ENCODE results near the gene LTF.
"Not testable (repeated sequence)": the region's sequence is repeated elsewhere in the genome, so short reads cannot be mapped to it uniquely, and the experiment has no call there.

LTF gene

GRCh38 chr3:46395766-46396530 lies 68.8 kb downstream of the LTF start:
- DNase-seq (ENCODE audit: low read depth in 2 of 2): no peak

GRCh38 chr3:46395210-46395661 lies 69.5 kb downstream of the LTF start:
- no peak for DNase-seq (ENCODE audit: low read depth in 2 of 2)

DNA sequence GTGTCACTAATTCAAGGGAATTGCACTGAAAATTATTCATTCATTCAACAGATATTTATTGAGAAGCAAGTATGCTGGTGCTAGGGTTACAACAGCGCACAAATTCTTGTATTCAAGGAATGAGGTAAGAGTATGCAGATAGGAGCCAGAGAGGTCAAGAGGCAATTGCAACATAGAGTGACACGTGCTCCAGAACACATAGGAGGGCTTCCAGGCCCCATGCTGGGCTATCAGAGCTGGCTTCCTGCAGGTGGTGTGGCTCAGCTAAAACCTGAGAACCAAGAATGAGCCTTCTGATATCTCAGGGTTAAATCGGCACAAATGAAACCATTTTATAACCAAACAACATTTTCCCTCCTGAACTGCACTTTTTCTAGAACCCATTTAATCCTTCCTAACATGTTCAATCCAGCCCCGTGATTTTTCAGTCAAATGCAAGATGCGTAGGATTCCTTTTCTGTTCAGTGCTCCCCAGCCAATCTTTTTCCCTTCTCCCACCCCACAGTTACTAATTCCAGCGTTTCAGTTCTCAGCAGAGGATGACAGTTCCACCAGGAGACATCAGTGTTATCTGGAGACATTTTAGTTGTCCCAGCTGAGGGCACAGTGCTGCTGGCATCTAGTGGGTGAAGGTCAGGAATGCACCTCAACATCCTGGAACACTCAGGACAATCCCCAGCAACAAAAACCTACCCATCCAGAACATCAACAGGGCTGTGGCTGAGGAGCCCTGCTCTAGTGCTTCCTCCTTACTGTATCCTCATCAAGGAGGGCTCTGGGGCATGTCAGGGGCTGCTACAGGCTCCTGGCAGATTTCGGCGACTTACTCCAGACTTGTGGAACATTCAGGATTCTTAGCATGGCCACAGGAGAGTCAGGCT lies 70.9 kb downstream of the LTF start:
- DNase-seq (ENCODE audit: low read depth in 2 of 2): no peak

DNA sequence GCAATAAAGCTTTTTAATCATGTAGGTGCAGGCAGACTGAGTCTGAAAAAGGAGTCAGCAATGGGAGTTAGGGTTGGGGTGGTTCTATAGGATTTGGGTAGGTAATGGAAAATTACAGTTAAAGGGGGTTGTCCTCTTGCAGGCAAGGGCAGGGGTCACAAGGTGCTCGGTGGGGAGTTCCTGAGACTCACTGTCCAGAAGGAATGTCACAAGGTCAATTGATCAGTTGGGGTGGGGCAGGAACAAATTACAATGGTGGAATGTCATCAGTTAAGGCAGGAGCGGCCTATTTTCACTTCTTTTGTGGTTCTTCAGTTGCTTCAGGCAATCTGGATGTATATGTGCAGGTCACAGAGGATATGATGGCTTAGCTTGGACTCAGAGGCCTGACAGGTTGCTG lies 71.7 kb downstream of the LTF start:
- DNase-seq (ENCODE audit: low read depth in 2 of 2): no peak

- not testable (repeated sequence) for DNase-seq (ENCODE audit: low read depth in 2 of 2)
Observed at GRCh38 chr3:46391526-46391925, 73.2 kb downstream of the LTF start.

- DNase-seq (ENCODE audit: low read depth in 2 of 2): no peak
Observed at GRCh38 chr3:46389306-46389705, 75.4 kb downstream of the LTF start.

GRCh38 chr3:46388847-46389246 lies 75.9 kb downstream of the LTF start:
- not testable (repeated sequence) for DNase-seq (ENCODE audit: low read depth in 2 of 2)

DNA sequence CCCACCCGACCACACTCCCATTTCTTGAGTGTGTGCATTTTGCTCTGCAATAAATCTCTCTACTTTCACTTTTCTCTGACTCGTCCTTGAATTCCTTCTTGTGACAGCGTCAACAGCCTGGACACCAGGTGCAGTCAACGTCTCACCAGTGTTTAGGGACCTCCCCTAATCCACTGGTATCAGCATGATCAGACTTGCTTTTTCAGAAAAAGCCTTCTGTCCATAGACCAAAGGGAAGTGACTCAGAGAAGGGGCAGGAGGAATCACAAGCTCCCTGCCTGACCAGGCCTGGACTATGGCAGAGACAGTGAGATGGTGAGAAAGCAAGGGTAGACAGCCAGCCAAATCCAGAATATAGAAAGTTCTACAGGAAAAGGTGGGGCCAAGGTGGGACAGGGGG lies 78.5 kb downstream of the LTF start:
- no peak for DNase-seq (ENCODE audit: low read depth in 2 of 2)
